HG02885 (cell line): ENCODE results near the gene TMEM63A.

Experiments
- ATAC-seq: cut with Tn5 transposase; IDR thresholded peaks from one replicate; pipeline ENCODE4 v1.9.1; 2021; ENCODE audit warnings: mild to moderate bottlenecking; ENCODE audit not compliant: unreplicated experiment, poor library complexity

The TMEM63A gene

GRCh38 chr1:225887030-225887314, 4.8 kb upstream of the TMEM63A start:
- ATAC-seq: no peak

GRCh38 chr1:225886159-225887029, 4.2 kb upstream of the TMEM63A start:
- no peak for ATAC-seq

GRCh38 chr1:225885336-225885735, 3.2 kb upstream of the TMEM63A start:
- no peak for ATAC-seq

DNA sequence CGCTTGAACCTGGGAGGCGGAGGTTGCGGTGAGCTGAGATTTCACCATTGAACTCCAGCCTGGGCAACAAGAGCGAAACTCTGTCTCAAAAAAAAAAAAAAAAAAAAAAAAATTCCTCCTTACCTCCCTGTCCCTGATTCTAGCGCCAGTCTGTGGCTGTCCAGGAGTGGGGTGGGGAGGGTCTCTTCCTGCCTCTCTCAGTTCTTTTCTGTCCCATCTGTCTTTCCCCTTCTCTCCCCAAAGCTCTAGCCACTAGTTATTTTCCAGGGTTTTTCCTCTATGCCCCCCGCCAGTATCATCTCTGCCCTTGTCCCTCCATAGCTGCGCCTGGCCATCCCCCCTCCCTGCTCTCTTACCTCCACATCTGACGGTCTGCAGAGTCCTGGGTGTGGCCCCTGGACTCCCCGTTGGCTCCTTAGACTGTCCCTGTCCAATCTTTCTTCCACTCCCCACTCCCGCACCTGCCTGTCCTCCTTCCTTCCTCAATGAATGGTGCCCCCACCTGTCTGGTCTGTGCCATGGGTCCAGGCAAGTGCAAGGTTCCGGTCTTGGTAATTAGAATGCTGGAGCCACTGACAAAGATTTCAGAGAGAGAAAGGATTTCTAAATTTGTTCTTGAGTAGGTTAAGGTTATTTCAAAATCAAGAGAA, 1.6 kb upstream of the TMEM63A start:
- no peak for ATAC-seq

DNA sequence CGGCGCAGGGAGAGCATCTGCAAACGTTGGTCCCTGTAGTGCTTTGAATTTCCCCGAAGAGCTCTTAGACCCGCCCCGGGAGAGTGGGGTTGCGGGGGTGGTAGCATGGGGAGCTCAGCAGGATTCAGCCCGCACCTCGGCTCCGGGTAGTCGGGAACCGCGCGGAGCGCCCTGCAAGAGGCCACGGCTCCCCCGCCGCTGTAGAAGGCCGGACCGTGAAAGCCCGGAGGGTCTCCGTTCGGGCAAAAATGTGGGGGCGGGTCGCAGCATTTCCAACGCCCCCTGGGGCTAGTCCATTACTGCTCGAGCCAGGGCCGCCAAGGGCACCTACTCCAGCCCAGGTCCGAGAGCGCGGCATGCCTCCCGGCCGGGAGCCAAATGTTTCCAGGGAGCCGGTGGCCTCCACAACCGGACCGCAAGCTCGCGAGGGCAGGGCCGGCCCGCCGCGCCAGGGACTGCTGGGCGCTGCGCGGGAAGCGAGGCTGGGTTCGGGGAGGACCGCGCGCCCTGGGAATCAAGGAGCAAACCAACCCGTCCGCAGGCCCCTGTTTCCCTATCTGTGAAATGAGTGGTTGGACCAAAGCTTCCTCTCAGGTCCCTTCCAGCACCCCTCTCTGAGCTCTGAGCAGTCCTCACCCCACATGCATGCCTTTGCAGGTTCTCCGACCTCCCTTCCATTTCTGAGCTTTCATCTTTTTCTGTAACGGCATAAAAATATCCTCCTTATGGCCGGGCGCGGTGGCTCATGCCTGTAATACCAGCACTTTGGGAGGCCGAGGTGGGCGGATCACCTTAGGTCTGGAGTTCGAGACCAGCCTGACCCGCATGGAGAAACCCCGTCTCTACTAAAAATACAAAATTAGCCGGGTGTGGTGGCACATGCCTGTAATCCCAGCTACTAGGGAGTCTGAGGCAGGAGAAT, 775 bp upstream of the TMEM63A start:
- ATAC-seq: peak; percentile 40

DNA sequence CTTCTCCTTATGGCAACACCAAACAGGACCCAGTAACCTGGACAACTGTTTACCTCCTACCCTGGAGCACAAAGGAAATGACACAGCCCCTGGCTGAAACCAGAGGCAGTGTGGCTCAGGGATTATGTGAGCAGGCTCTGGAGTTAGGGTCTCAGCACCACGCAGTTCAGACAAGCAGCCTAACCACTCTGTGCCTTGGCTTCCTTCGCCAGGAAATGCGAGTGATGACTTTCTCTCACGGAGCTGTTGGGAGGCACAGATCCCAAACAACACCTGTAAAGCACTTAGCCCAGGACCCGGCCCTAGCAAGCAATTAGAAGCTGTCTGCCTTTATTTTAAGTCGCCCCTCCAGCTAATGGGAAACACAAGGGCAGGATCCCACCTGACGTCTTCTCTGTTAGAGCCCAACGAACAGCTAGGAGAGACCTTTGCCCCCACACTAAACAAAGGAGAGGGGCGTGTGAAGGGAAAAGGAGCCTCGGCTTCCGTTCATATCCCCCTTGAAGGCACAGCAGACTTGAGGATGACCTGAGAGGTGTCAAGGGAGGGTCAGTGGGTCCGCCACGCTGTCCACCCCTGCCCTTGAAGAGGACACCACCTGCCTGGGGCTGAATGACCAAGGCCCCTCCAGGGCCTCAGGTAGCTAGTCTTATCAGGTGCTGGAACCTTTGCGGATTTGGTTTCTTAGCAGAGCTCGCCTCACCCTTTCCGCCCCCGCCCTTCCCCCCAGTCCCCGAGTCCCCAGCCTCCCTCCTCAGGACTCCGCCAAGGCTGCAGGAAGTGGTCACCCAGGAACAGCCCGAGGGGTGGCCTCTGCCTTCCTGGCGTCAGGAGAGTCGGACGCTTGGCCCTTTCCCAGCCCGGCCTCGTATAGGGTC, 860 bp downstream of the TMEM63A start:
- ATAC-seq: peak; percentile 24

GRCh38 chr1:225880636-225881035, 1.5 kb downstream of the TMEM63A start:
- ATAC-seq: no peak

DNA sequence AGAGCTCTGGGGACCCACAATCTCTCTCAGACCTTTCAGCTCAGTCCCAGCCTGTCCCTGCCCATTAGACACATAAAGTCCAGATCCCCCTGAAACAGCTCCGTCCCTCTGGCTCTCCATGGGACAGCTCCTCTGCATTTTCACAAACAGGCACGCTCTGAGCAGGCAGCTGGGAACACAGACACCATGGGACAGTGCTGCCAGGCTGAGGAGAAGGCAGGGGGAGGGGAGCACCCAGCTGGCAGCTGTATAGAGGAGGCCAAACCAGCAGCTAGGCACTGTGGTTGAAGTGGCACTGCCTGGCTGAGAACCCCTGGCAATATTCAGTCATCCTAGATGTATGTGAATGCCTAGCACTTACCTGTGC, 2.0 kb downstream of the TMEM63A start:
- ATAC-seq: no peak

DNA sequence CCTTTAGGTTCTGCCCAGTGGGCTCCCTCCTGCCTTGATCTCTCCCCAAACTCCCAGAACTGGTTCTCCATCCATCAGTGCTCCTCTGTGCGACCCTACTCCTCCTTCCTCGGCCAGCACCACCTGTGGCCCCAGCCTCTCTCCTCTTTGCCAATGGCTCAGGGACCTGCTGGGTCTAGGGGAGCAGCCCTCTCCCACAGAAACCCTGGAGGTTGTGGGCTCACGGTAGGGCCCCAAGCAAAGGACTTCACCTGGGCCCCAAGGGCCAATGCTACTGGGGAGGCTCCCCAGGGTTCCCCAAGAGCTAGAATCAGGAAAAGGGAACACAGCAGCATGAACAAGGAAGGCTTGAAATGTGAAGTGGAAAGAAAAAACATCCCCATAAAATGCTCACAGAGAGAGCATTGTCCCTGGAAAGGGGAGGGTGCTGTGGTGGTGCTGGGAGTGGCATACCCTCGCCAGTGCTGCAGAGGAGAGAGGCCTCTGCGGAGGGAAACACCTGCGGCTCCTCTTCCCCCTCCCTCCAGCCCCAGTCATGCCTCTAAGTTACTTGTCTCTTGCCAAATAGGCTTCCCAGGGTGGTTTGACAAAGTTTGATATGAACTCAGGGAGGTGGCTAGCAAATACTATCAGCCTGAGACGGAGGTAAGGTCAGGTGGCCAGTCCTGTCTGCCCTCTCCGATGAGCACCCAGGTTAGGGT, 2.5 kb downstream of the TMEM63A start:
- ATAC-seq: no peak

DNA sequence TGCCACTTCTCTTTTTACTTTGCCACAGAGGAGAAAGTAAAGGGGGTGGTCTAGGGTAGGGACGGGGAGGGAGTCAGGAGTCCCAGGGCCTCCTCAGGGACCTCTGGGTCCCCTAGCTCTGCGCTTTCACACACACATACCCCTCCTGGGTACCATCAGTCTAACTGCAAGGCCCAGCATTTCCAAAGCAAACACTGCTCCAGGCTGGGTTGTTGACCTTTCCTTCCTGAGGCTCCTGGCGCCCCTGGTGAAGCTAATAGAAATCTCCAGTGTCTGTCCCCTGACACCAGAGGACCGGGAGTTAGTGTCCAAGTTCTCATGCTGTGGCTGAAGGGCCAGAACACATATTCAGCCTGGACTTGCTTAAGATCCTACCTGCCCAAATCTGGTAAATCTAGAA, 3.9 kb downstream of the TMEM63A start:
- no peak for ATAC-seq

DNA sequence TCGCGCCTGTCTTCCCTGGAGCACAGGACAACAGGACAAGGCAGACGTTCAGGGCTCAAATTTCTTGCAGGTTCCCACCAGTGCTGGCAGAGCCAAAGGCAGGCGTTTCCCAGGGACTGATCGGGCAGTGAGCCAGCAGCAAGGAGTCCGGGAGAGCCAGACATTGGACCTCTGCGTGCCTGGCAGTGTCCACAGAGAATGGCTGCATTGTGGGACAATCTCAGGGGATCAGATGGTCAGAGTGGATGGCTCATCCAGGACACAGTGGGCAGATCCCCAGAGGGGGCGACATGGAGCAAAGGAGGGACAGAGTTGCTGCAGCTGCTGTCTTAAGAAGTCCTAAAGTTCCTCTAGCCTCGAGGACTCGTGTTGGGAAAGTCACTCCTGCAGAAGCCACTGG, 4.6 kb downstream of the TMEM63A start:
- ATAC-seq: no peak

GRCh38 chr1:225876900-225877510, 5.2 kb downstream of the TMEM63A start:
- no peak for ATAC-seq

DNA sequence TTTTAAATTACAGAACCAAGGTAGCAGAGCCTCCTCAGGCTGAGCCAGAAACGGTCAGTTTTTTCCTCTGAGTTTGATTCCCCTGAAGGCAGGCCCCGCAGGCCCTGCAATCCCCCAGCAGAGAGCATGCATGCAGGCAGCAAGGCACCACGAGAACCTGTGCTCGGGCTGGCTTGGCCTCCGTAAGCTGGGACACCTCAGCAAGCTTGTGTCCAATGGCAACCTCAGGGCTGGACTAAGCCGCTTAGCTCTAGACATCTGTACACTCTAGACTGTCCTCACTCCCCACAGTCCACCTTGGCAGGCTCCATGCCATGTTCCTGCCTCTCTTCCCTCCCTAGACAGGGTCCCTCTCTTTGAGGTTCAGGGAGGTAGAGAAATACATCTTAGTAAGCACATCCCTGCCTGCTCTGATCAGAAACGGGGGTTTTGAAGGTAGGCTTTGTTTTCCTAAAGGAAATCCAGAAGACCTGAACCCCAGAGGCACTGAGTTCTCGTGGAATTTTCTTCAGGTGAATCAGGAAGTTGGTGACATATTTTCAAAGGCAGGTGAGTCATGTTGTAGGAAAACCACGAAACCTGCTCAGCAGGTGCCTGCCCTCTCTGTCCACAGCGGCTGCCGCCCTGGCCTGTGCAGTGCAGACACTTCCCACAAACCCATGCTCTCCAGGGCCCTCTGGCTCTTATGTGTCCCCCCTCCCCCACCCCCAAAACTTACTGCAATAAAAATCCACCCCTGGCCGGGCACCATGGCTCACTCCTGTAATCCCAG, 7.0 kb downstream of the TMEM63A start:
- no peak for ATAC-seq

GRCh38 chr1:225874431-225874830, 7.7 kb downstream of the TMEM63A start:
- ATAC-seq: no peak

DNA sequence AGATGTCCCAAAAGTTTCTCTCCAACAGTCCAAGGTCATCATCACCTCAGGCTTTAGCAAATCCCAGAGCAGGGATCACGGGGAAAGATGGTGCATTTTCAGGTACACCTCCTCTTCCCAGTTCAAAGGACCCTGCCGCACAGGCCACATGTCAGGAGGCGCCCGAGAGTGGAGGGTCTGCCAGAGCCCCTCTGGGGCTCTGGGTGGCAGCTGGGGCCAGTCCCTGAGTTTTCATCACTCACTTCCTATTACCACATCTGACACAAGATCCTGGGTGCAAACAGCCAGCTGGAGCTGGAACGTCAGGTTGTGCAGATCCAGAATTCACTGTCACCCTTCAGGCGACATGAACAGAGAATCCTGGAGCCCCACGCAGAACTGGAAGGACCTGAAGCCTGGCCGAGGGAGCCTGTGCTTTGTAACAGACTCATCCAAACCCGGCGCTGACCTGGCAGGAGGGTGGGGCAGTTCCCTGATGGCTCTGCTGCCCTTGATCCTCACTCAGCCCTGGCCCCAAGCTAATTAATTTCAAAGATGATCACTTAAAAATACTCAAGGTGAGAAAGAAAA, 8.8 kb downstream of the TMEM63A start:
- no peak for ATAC-seq

DNA sequence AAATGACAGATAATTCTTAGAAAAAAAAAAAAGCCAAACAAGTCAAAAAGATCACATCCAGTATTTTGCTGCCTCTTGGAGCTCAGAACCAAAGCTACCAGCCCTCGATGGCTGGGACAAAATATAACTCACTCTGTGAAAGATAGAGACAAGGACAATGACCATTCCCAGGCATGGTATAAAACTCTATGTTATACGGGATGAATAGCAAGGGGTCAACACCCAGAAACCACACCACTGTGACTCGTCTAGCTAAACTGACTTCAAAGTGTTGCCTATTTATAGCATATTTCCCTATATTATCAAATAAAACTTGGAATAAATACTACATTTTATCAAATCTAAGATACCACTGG, 10.1 kb downstream of the TMEM63A start:
- no peak for ATAC-seq

DNA sequence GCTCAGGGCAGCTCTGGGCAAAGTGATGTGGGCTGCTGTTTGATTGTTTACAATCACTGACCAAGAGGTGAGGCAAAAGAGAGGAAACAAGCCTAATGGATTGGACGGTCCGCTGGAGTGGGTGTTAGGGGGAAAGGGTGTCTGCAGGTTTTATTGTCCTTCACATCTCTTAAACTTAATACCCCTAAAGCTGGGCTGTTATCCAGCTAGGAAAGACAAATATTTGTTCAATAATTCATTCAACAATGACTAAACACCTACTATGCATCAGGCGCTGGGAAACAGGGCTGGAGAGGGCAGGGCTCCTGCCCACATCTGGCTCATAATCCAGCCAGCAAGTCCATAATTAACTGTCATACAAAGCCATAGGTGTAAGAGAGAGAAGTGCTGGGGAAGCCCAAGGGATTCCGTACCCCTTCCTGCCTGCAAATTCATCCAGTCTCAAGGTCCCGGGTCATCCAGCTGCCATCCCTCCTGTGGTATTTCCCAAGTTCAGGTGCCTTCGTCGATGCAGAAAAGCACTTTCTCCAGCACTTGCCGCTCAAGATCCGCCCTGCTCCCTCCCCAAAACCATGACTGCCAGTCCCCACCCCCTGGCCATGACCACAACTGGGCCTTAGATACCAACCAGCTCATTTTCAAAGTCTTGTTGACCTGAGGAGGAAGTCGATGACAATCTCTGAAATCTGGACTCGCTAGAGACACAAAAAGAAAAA, 10.7 kb downstream of the TMEM63A start:
- ATAC-seq: no peak

DNA sequence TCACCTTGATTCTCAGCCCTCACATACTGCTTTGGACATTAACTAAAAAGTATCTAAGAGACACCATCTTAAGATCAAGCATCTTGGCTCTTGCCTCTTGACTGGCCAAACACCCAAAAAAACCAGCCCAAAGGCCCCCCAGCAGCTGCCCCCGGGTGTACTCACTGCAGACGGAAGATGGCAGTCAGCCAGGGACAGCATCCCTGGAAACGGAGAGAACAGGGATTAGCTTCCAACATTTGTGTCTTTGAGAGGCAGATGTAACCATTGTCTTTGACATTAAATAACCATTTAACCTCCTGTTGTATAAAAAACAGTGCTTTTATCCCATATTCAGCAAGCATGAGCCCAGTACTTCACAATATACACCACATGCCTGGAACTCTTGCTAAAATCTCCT, 11.3 kb downstream of the TMEM63A start:
- no peak for ATAC-seq
